HG03342 (cell line): Measurements from ENCODE around the gene ARSG.
"Not testable (repeated sequence)": the region's sequence is repeated elsewhere in the genome, so short reads cannot be mapped to it uniquely, and the experiment has no call there.

ENCODE experiments used
- ATAC-seq: cut with Tn5 transposase; IDR thresholded peaks from one replicate; pipeline ENCODE4 v1.9.1; 2021; ENCODE audit warnings: mild to moderate bottlenecking, moderate library complexity; ENCODE audit not compliant: unreplicated experiment

Gene ARSG

DNA sequence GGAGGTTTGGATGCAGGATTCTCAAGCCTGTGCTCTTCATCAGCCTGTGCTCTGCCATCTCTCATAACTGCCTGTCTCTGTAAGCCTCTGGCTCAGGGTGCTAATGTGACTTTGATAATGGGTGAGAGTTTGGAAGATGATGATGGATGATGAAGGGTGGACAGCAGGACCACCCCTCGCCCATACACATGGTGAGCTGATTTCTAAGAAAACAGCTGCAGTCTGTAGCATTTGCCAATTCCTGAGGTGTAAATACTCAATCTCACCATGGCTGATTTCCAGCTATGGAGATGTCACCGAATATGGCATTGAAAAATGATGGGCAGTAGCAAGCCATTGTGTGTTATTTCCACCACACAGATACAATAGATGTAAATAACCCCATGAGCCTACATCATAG, 74.2 kb downstream of the ARSG start:
- no peak for ATAC-seq

DNA sequence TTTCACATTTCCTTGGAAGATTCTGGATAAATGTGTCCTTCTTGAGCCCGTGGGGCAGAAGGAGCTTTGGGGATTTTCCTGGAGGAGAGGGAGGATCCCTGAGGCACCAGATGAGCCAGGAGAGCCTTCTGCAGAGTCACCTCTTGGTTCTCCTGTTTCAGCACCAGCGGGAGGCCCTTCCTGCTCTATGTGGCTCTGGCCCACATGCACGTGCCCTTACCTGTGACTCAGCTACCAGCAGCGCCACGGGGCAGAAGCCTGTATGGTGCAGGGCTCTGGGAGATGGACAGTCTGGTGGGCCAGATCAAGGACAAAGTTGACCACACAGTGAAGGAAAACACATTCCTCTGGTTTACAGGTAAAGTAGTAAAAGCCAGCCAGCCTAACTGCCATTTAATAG, 77.1 kb downstream of the ARSG start:
- ATAC-seq, result no peak

DNA sequence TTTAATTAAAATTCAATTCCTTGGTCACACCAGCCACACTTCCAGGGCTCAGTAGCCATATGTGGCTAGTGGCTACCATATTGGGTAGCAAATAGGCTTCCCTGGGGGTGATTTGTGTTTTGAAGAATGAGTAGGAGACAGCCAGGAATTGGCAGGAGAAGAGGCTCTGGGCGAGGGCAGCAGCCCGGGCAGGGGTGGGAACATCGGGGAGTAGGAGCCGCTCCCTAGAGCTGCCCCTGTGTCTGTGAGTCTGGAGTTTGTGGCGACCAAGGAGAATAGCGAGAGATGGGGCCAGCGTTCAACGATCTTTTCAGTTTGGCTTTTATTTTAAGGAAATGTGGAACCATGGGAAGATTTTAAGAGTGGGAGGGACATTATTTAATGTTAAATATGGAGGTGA, 84.3 kb downstream of the ARSG start:
- no peak for ATAC-seq

GRCh38 chr17:68376178-68376577, 84.9 kb downstream of the ARSG start:
- not testable (repeated sequence) for ATAC-seq

DNA sequence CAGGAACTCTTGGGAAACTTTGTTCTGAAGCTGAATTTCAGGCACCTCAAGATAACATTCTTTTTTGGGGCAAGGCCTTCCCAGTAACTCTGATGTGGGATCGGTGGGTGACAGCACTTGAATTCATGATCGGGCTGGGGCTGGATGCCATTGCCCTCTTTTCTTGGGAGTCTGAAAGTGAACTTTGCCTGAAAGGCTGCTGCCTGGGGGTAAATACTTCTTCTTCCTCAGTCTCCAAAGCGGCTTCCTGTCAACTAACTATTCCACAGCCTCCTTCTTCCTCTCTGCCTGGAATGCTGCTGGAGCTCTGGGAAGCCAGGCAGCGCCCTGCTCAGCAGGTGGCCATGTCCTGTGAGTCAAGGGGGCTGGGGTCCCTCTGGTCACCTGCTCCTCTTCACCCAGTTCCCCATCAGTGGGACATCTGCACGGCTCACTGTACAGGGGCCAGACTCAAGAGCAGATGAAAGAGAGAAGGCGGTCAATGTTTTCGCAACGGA, 86.5 kb downstream of the ARSG start:
- no peak for ATAC-seq

DNA sequence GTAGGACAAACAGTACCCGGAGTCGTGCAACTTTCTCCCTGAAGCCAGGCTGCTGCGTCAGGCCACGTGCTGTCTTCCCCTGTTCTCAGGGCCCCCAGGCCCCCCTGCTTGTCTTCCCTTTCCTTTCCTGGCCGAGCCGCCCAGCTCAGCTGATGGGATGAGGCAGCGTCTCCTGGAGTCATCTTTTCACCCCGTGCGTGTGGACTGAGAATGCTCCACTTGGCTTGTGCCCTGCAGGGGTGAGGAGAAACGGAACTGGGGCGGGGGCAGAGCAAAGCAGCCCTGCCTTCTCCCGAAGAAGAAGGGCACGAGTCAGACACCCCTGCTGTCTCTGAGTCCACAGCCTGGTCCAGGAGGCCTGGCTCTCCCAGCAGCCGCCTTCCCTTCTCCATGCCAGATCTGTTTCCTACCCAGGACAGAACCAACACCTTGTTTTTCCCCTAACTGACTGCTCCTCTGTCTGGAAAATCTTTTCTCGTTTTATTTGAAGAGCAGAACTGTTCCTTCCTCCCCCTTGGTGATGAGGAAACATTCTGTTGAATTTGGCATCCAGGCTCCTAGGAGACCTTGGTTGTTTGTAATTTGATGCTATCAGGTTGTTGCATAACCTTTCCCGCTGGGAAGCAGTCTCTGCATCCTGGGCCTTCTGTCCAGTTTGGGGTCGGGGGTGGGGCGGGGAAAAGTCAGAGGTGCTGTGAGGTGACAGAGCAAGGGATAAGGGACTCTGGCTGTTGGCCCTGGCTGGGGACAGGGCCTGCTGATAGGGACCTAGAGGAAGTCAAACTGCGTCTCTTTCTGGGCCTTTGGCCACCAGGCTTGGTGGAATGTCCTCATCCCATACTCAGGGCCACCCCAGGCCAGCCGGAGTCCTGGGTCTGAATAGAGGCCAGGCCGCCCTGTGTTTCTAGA, 87.2 kb downstream of the ARSG start:
- no peak for ATAC-seq

DNA sequence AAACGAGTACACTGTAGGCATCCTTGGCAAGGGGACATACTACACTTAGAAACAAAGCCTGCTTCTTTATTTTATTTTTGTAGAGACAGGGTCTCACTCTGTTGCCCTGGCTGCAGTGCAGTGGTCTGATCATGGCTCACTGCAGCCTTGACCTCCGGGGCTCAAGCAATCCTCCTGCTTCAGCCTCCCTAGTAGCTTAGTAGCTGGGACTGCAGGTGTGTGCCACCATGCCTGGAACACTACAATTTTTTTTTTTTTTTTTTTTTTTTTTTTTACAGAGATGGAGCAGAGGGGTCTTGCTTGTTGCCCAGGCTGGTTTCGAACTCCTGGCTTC, 87.8 kb downstream of the ARSG start:
- ATAC-seq, result no peak

DNA sequence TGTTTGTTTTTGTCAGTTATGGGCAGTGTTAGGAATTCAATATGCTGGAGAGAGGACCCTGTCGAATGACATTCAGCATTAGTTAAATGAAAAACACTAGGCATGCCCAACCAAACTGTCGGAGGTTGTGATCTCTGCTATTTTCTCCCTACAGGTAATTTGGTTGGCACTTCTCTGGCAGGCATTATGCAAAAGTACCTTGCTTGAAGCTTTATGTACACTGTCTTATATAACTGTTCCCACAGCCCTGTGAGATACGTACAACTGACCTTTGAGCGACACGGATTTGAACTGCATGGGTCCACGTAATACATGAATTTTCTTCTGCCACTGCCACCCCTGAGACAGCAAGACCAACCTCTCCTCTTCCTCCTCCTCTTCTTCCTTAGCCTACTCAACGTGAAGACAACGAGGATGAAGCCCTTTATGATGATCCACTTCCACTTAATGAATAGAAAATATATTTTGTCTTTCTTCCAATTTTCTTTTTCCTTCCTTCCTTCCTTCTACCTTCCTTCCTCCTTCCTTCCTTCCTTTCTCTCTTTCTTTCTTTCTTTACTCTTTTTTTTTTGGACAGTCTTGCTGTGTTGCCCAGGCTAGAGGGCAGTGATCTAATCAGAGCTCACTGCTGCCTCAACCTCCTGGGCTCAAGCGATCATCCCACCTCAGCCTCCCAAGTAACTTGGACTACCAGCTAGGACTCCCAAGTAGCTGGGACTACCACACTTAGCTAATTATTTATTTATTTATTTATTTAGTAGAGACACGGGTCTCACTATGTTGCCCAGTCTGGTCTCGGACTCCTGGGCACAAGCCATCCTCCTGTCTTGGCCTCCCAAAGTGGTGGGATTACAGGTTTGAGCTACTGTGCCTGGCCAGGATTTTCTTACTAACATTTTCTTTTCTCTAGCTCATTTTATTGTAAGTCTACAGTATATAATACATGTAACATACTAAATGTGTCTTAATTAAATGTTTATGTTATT, 88.7 kb downstream of the ARSG start:
- ATAC-seq, result no peak

- ATAC-seq, result no peak
Measured at GRCh38 chr17:68381076-68381900, 90.0 kb downstream of the ARSG start.

DNA sequence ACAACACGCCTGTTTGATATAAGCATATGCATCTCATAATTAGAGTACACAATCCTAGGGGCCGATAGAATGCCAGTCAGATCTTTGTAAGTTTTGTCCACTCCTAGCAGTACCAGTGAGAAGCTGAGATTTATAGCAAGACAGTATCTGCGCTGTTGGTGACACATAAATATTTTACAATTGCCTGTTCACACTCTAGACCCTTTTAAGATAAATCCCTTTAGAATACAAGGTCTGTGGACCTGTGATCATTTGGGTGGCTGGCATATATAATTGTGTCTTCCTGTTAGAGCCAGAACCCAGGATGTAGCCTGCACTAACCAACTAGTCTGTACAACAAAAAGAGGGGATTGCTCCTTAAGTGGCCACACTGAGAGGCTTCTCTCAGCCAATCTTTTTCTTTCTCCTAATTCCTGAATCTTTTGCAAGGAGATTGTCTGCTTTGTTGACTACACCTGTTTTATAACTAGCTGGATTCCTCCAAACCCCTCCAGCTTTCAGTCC, 91.3 kb downstream of the ARSG start:
- ATAC-seq, result no peak

- ATAC-seq, result no peak
Measured at GRCh38 chr17:68383120-68383442, 91.8 kb downstream of the ARSG start.

- ATAC-seq, result no peak
Measured at GRCh38 chr17:68383443-68384321, 92.4 kb downstream of the ARSG start.

GRCh38 chr17:68384471-68384870, 93.2 kb downstream of the ARSG start:
- no peak for ATAC-seq

- no peak for ATAC-seq
Measured at GRCh38 chr17:68384941-68385340, 93.6 kb downstream of the ARSG start.

DNA sequence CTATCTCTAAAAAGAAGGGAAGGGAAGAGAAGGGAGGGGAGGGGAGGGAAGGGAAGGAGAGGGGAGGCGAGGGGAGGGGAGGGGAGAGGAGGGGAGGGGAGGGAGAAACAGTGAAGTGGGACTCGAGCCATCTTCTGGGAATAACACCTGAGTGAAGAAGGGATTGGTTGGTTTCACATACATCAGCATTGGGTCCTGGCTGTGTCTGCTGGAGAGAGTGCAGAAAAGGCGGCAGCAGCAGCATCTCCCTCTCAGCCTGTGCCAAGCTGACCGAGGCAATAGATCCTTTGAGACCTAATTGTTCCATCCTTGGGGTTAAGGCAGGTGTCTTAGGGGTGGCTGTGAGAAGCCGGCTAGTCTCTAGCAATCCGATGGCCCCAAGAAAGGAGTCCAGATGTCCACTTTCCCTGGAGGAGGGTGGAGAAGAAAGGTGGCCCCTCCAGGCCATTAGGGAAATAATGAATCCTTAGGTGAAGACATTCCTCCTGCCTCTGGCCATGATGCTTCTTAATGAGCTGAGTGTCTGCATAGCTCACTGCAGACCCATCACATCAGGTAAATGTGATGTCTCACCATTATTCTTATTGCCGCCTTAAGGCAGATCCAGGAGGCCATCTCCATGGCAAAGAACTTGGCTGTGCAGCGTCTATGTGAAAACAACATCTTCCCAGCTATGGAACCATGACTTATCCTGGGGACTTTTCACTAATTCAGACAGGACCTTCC, 94.4 kb downstream of the ARSG start:
- no peak for ATAC-seq

DNA sequence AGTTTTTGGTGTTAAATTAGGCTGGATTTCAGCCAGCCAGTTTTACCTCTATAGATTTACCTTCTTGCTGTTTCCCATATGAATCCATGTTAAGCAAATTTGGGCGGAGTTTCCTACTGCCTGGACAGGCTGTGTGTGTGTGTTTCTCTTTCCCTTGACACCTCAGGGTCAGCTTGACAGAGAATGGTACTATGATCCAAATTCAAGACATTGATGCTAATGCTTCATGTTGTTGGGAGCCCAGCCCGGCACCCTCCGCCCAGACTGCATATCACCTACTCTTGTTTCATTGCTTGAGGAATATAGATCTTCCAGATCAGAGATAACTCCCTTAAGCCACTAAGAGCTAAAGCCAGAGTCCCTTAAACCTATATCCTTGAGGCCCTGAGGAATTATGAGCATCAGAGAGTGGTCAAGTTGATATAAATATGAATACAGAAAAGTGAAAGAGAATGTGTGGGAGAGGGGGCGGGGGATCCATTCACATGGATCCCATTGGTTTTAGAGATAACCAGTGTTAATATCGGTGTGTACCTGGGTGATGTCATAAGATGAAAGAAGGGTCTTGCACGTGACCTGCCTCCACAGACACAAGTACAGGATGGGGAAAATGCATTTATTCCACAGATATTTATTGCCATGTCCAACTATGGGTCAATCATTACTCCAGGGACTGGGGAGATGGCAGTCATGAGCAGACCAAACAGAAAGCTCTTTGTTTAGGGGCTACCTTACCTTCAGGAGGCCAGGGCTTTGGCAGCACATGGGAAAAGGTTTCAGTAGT, 96.3 kb downstream of the ARSG start:
- ATAC-seq, result no peak

- no peak for ATAC-seq
Measured at GRCh38 chr17:68389041-68389440, 97.7 kb downstream of the ARSG start.

GRCh38 chr17:68390888-68391545, 99.7 kb downstream of the ARSG start:
- no peak for ATAC-seq
